GM12801 (cell line): ENCODE measurements around the gene TBC1D14.

ENCODE experiments used
- TF ChIP-seq, protein P1 (sequence below): IDR thresholded peaks from one replicate; pipeline ENCODE4 v1.5.1; 2011; ENCODE audit warnings: control low read depth; ENCODE audit not compliant: insufficient read length; ENCODE audit errors: extremely low read depth

Gene TBC1D14

DNA sequence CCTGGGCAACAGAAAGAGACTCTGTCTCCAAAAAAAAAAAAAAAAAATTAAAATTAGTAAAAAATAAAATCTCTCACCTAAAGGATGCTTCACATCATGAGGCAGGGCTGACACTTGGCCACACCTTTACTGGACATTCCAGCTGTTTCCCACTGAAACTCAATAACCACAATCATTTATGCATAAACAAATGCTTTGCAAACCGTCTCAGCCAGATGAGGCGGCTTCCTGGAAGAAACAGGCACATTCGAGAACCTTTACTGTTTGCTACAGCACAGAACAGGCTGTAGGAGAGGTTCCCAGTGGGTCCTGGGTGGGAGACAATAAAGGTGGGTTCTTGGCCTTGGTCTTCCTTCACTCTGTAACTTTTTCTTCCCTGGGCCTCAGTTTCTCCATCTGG, 10.9 kb upstream of the TBC1D14 start:
- TF ChIP-seq, protein P1, sequence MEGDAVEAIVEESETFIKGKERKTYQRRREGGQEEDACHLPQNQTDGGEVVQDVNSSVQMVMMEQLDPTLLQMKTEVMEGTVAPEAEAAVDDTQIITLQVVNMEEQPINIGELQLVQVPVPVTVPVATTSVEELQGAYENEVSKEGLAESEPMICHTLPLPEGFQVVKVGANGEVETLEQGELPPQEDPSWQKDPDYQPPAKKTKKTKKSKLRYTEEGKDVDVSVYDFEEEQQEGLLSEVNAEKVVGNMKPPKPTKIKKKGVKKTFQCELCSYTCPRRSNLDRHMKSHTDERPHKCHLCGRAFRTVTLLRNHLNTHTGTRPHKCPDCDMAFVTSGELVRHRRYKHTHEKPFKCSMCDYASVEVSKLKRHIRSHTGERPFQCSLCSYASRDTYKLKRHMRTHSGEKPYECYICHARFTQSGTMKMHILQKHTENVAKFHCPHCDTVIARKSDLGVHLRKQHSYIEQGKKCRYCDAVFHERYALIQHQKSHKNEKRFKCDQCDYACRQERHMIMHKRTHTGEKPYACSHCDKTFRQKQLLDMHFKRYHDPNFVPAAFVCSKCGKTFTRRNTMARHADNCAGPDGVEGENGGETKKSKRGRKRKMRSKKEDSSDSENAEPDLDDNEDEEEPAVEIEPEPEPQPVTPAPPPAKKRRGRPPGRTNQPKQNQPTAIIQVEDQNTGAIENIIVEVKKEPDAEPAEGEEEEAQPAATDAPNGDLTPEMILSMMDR = no peak

DNA sequence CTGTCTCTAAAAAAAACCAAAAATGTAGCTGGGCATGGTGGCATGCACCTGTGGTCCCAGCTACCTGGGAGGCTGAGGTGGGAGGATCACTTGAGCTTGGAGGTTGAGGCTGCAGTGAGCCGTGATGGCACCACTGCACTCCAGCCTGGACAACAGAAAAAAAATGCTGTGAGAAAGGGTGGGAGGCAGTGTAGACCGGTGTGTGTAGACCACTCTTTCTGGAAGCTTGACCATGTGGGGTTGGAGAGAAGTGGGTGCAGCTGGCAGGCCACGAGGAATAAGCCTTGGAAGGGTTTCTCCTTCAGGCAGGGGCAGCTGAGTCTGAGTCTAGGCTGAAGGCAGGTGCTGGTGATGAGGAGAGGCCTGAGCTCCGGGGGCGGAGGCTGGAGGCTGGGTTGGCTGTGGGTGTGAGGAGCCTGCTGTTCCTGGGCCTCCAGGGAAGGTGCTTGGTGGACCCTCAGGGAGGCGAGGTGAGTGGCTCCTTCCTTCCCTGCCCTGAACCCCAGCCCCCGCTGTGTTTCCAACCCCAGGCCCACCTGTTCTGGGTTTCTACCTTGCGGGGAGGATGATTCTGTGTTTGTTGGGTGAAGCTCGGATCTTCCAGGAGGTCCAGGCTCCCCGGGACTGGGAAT, 9.3 kb upstream of the TBC1D14 start:
- TF ChIP-seq, protein P1 = no peak

DNA sequence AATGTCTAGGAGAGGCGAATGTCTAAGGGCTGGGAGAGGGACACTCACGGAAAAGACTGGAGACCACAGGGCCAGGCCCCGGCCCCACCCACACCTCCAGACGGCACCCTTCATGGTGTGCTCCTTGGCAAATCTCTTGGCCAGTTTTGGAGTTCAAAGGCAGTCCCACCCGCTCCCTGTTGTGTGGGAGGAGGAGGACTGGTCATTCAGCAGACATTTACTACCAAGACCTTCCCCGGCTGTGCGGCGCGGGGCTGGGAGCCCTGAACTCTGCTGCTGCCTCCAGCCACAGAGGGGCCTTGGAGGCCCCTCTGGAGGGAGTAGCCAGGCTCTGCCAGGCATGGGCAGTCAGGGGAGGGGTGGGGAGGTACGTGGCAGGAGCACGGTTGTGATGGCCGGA, 8.7 kb upstream of the TBC1D14 start:
- TF ChIP-seq, protein P1 = no peak

DNA sequence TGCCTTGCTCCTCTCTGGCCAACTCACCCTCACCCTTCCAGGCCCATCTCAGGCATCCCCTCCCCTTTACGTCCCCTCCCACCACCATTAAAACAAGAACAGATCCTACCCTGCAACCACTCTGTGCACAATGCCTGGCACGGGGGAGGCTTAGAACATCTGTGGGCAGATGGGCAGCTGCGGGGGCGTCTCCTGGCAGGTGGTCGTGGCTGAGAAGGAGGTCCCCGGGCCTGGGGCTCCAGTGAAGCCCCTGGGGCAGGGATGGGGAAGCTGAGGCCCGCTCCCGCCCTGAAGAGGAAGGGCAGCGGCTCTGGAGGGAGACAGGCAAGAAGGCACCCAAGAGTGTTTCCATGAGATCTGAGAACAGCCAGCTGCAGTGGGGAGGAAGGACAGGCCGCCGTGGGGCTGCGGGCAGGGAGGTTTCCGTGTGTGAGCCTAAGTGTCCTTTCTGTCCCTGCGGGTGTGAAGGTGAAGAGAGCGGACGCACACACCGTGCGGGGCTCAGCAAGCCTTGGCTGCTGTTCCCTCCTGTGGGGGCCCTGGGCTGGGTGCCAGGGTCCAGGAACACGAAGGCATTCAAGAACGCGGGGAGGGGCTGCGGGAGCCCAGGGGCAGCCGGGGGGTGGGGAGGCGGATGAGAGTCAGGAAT, 7.8 kb upstream of the TBC1D14 start:
- TF ChIP-seq, protein P1 = no peak

DNA sequence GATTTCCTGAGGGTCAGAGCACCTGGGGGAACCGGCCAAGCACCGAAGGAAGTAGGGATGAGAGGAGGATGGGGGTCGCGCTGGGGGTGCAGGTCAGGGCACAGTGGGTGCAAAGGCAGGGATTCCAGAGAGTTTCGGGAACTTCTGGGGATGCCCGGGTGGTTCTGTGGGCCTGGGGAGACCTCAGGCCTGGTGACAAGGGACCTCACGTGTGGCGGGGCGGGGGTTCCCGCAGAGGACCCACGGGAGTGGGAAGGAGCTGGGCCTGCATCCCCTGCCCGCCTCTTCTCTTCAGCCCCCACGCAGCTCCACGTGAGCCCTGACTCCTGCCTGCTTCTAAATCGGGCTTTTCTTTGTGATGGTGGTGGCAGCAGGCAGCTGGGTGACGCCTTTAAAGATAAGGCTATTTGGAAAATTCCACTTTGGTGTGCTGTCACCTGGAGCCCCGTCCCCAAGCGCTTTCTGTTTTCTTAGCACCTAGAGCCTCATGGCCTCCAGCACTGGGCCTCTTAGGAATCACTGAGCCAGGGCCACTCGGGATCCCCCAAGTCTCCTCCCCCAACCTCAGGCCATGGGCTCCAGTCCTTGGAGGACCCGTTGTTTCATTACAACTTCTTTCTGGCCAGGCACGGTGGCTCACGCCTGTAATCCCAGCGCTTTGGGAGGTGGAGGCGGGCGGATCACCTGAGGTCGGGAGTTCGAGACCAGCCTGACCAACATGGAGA, 7.1 kb upstream of the TBC1D14 start:
- TF ChIP-seq, protein P1 = no peak

DNA sequence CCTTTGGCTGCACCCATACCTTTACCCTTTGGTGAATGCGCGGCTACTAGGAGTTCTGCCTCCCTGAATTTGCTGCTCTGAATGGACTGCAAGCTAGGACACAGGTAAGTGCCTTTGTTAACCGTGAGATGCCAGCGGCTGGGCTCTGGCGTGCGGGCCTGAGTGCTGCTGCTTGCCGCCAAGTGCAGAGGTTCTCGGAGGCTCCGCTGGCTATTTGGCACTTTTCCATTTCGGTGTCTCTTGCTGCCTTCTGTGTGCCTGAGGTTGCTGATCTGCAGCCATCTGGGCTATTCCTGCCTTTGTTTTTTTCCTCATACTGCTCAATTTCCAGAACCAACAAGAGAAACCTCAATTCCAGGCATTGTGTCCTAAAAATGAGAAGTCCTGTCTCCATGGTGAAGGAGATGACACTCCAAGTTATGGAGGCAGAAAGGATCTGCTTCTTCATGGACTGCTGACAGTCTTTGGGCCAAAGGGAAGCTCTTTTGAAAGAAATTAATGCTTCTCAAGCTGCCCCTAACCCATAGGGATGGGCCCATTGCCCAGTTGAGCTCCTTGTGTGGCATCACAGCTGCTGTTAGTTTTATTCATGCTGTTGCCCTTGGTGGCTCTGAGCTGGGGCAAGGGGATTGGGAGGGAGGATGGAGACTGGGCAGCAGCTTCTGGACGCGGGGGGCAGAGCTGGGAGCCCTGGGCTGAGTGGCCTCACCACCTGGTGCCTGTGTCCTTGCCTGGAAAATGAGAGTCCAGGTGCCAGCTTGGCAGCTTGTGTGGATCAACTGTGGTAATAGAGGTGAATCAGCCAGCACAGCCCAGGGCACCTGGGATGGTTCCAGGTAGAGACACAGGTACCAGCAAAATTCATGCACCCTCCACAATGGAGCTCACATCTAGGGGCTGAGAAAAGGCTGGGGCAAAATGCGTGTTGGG, 3.8 kb upstream of the TBC1D14 start:
- TF ChIP-seq, protein P1 = no peak
